K562 (cell line): Measurements from ENCODE around the gene SOST.

ENCODE experiments used
- CTCF ChIP-seq, 3 experiments: IDR thresholded peaks in 2 of 3; conservative IDR thresholded peaks in 1 of 3; 2 replicates each; pipeline ENCODE4 v1.5.1; 2011 to 2012; ENCODE audit warnings: low read length in 3 of 3, mild to moderate bottlenecking in 3 of 3, control low read depth in 2 of 3, improper control_type of control experiment in 1 of 3, inconsistent platforms in 1 of 3, low read depth in 1 of 3, mixed read lengths in 1 of 3, moderate library complexity in 1 of 3; ENCODE audit not compliant: insufficient read depth in 2 of 3
- HCFC1 ChIP-seq: IDR thresholded peaks from 2 replicates; pipeline ENCODE4 v1.6.1; 2012; ENCODE audit warnings: low read depth, low read length, improper control_type of control experiment
- PRPF4 ChIP-seq: fragments of 200-400 bp; formaldehyde crosslinking; IDR thresholded peaks from one replicate; pipeline ENCODE4 v1.6.1; 2017; ENCODE audit warnings: low read length, low read depth, mild to moderate bottlenecking; ENCODE audit not compliant: insufficient read depth, poor library complexity, severe bottlenecking
- ZNF24 ChIP-seq: fragments of 450-650 bp; IDR thresholded peaks from 2 replicates; pipeline ENCODE4 v1.6.1; 2016

GRCh38 chr17:43788540-43788939 lies 29.9 kb upstream of the SOST start:
- TF ChIP-seq HCFC1 (no peak), ZNF24 (no peak), PRPF4 (no peak), CTCF (IDR thresholded peaks at IDR 0.05 in 2 of 3, conservative IDR thresholded peaks at IDR 0.05 in 1 of 3; ENCODE audit: insufficient read depth in 2 of 3, low read depth in 1 of 3, low read length in 3 of 3) (no peak)
